IMR-90 (cell line): Measurements from ENCODE around the gene KCTD4. TPM values are rescaled to one million over a fixed set of nuclear protein-coding genes. Genes with fewer than 3 reads are reported as not detected.

Experiments used
- ATAC-seq: fragments of 200-7000 bp; cut with Tn5 transposase; 2 replicates; pipeline ENCODE4 v1.9.1; 2020; ENCODE audit warnings: low read depth, mild to moderate bottlenecking, moderate library complexity
- BruUV-seq: library from RNA; stranded (reverse); fragments of 400-500 nt; replicated peaks from 2 replicates; lab custom pipeline; 2021; lab: Mats Ljungman, UMichigan
- CTCF ChIA-PET: fragments of 300-600 bp; formaldehyde crosslinking; extraction: SDS; loops from one replicate; lab custom pipeline; 2021; ENCODE audit warnings: antibody characterized with exemption; lab: Yijun Ruan, JAX
- POLR2A ChIA-PET: fragments of 300-600 bp; sonication (Branson Sonifier 250); formaldehyde crosslinking; loops from one replicate; lab custom pipeline; 2022; ENCODE audit warnings: antibody characterized with exemption; ENCODE audit not compliant: unreplicated experiment; lab: Charles Lee
- DNase-seq: peaks from one replicate; pipeline ENCODE4 v3.0.0; 2013
- H2AFZ ChIP-seq: replicated peaks from 2 replicates; pipeline ENCODE3; 2013; ENCODE audit warnings: low read length, mild to moderate bottlenecking; ENCODE audit not compliant: poor library complexity
- H2AK5ac ChIP-seq: 2 replicates; pipeline ENCODE4 v1.6.1; 2013; ENCODE audit warnings: low read depth, low read length, inconsistent platforms
- H2AK9ac ChIP-seq: replicated peaks from 2 replicates; pipeline ENCODE3; 2013; ENCODE audit warnings: mild to moderate bottlenecking, low read depth, low read length, moderate library complexity; ENCODE audit not compliant: poor library complexity
- H2BK120ac ChIP-seq: 2 replicates; pipeline ENCODE4 v1.6.1; 2013; ENCODE audit warnings: low read depth, low read length, inconsistent platforms
- H2BK15ac ChIP-seq: 3 replicates; pipeline ENCODE4 v1.6.1; 2013; ENCODE audit warnings: low read depth, low read length, inconsistent platforms
- H2BK20ac ChIP-seq: 2 replicates; pipeline ENCODE4 v1.6.1; 2013; ENCODE audit warnings: low read depth, mild to moderate bottlenecking, inconsistent platforms, low read length, moderate library complexity
- H2BK5ac ChIP-seq: 2 replicates; pipeline ENCODE4 v1.6.1; 2013; ENCODE audit warnings: mild to moderate bottlenecking, low read depth, low read length, inconsistent platforms; ENCODE audit not compliant: poor library complexity, severe bottlenecking
- H3K14ac ChIP-seq: replicated peaks from 2 replicates; pipeline ENCODE4 v1.6.1; 2013; ENCODE audit warnings: low read depth, low read length, inconsistent platforms
- H3K18ac ChIP-seq: 2 replicates; pipeline ENCODE4 v1.6.1; 2013; ENCODE audit warnings: low read depth, low read length, control low read depth
- H3K23ac ChIP-seq: 2 replicates; pipeline ENCODE4 v1.6.1; 2013; ENCODE audit warnings: low read depth, low read length, inconsistent platforms
- H3K27ac ChIP-seq: 2 replicates; pipeline ENCODE4 v1.5.1; 2013; ENCODE audit warnings: mild to moderate bottlenecking, control low read depth, low read length; ENCODE audit not compliant: insufficient read depth
- H3K27me3 ChIP-seq: 2 replicates; pipeline ENCODE4 v1.6.1; 2013; ENCODE audit warnings: low read length; ENCODE audit not compliant: control insufficient read depth, insufficient read depth
- H3K36me3 ChIP-seq: 2 replicates; pipeline ENCODE4 v1.6.1; 2013; ENCODE audit warnings: low read length, mixed read lengths; ENCODE audit not compliant: control insufficient read depth, insufficient read depth
- H3K4ac ChIP-seq: 2 replicates; pipeline ENCODE4 v1.6.1; 2013; ENCODE audit warnings: low read depth, low read length, inconsistent platforms
- H3K4me1 ChIP-seq: 2 replicates; pipeline ENCODE4 v1.6.1; 2013; ENCODE audit warnings: low read length, mixed read lengths; ENCODE audit not compliant: control insufficient read depth, insufficient read depth
- H3K4me2 ChIP-seq: 2 replicates; pipeline ENCODE4 v1.6.1; 2013; ENCODE audit warnings: low read depth, mild to moderate bottlenecking, control low read depth, low read length, moderate library complexity
- H3K4me3 ChIP-seq: 2 replicates; pipeline ENCODE4 v1.5.1; 2013; ENCODE audit warnings: low read depth, mild to moderate bottlenecking, control low read depth, low read length, moderate library complexity; ENCODE audit not compliant: insufficient read depth
- H3K56ac ChIP-seq: 2 replicates; pipeline ENCODE4 v1.6.1; 2013; ENCODE audit warnings: low read length, inconsistent platforms; ENCODE audit not compliant: insufficient read depth; ENCODE audit errors: extremely low read depth
- H3K79me1 ChIP-seq, 2 experiments: 2 replicates each; pipeline ENCODE4 v1.6.1; 2013; ENCODE audit warnings: low read length in 2 of 2, inconsistent platforms in 1 of 2, low read depth in 1 of 2
- H3K9ac ChIP-seq: 2 replicates; pipeline ENCODE4 v1.6.1; 2013; ENCODE audit warnings: low read depth, low read length, control low read depth
- H3K9me1 ChIP-seq: 2 replicates; pipeline ENCODE4 v1.6.1; 2013; ENCODE audit warnings: low read length, inconsistent platforms; ENCODE audit not compliant: insufficient read depth
- H3K9me3 ChIP-seq: 2 replicates; pipeline ENCODE4 v1.6.1; 2013; ENCODE audit warnings: low read length; ENCODE audit not compliant: control insufficient read depth, insufficient read depth
- H4K20me1 ChIP-seq: 2 replicates; pipeline ENCODE4 v1.6.1; 2013; ENCODE audit warnings: low read length, inconsistent platforms; ENCODE audit not compliant: insufficient read depth
- H4K5ac ChIP-seq: 2 replicates; pipeline ENCODE4 v1.6.1; 2013; ENCODE audit warnings: mild to moderate bottlenecking, low read depth, low read length, control low read depth
- H4K8ac ChIP-seq, 2 experiments: 2 replicates each; pipeline ENCODE4 v1.6.1; 2013; ENCODE audit warnings: low read depth in 2 of 2, low read length in 2 of 2, control low read depth in 1 of 2, inconsistent platforms in 1 of 2
- H4K91ac ChIP-seq: 2 replicates; pipeline ENCODE4 v1.6.1; 2013; ENCODE audit warnings: low read depth, low read length, inconsistent platforms; ENCODE audit not compliant: insufficient read depth
- CEBPB ChIP-seq: IDR thresholded peaks from 2 replicates; pipeline ENCODE4 v1.6.1; 2012; ENCODE audit warnings: low read depth, low read length, improper control_type of control experiment
- MAFK ChIP-seq: IDR thresholded peaks from 2 replicates; pipeline ENCODE4 v1.6.1; 2012; ENCODE audit warnings: low read depth, low read length, improper control_type of control experiment
- WGBS, 2 experiments: methylation state at CpG; one replicate each; pipeline versions ENCODE4 v1.1.5 to v1.1.7; 2013; ENCODE audit warnings: missing lambda C conversion rate in 2 of 2; ENCODE audit not compliant: insufficient read length in 1 of 2; ENCODE audit errors: extremely low coverage in 2 of 2; 5-methylcytosine and 5-hydroxymethylcytosine counted together
- dilution Hi-C: fragments of 300-500 bp; cut with HindIII; formaldehyde crosslinking; loops from one replicate; pipeline ENCODE4 v1.14.3; 2018; ENCODE audit warnings: low sequenced_read_pairs; ENCODE audit not compliant: unreplicated experiment
- in situ Hi-C: fragments of 300-500 bp; cut with MboI; formaldehyde crosslinking; loops from 3 replicates; pipeline ENCODE4 v1.14.3; 2019; ENCODE audit warnings: low sequenced_read_pairs, inconsistent platforms, mixed read lengths
- intact Hi-C: fragments of 100-400 bp; cut with micrococcal nuclease; formaldehyde crosslinking; loops from 2 replicates; pipeline ENCODE4 v1.10.0; 2022
- polyA plus RNA-seq, 3 experiments: library from polyadenylated mRNA; depleted of rRNA; stranded (reverse); fragments of >200 nt; gene quantifications; 2 replicates each; pipeline ENCODE4 v1.2.3, GENCODE V29; 2012; ENCODE audit warnings: low replicate concordance in 1 of 3
- total RNA-seq: library from RNA; depleted of rRNA; stranded (reverse); fragments of >200 nt; gene quantifications from 2 replicates; pipeline ENCODE4 v1.2.3, GENCODE V29; 2012

Gene KCTD4
- total and polyA plus RNA-seq, 2 of the 4 experiments (the other 2 are of a cell fraction), result 0.53 to 0.72 TPM

DNA sequence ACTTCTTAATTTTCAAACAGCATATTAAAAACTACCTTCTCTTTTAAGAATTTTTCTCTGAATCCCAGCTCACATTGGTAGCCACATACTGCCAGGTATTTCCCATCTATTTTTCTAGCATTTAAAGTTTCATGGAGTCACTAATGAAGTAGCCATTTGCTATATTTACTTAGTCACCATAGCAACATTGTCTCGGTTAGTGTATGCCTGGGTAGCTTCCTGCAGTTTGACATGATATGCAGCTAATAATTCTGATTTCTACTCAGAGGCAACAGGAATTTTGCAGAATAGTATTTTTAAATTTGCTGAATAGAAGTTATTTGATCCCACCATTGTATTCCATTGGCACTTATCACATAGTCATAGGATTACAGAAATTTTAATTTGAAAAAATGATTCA is 30.9 kb upstream of the KCTD4 start:
- intact Hi-C loops, result no loop called here

More for the DNA sequence above, 30.9 kb upstream of the KCTD4 start:
- BruUV-seq, result no TSS peak
- no peak overlapping the region for H3K4me2 ChIP-seq
- H3K36me3 ChIP-seq, result 0 out of 2 replicates have a peak, but pooled peaks cover 2% of the 10 kb centered on the region
- no peak overlapping the region for H2BK5ac ChIP-seq
- no peak overlapping the region for H3K23ac ChIP-seq
- H4K91ac ChIP-seq, result no peak overlapping the region
- peaks cover 11 to 43% of the 10 kb centered on the region in 2 experiments for H3K79me1 ChIP-seq
- H3K14ac ChIP-seq, result no peak overlapping the region
- H2AK9ac ChIP-seq, result no peak overlapping the region
- TF ChIP-seq MAFK (0 out of 2 replicates have a peak, but pooled peaks have one; percentile 29), CEBPB (no peak)
- no peaks in the 10 kb centered on the region for H4K20me1 ChIP-seq
- no peak overlapping the region for H3K4ac ChIP-seq
- H2BK20ac ChIP-seq, result no peak overlapping the region
- in situ Hi-C loops, result no loop called here
- no peak overlapping the region for H4K8ac ChIP-seq
- ChIA-PET CTCF (interaction anchor here (0.5 kb wide), 1 partner anchor 8 kb away, joined by 3 read pairs; no protein-coding TSS in a partner anchor), POLR2A (no interaction called here)
- H3K4me3 ChIP-seq, result no peak overlapping the region
- H3K18ac ChIP-seq, result no peak overlapping the region
- H4K5ac ChIP-seq, result no peak overlapping the region
- H3K56ac ChIP-seq, result no peak overlapping the region
- ATAC-seq (no peak), DNase-seq (peak; percentile 63)
- H3K9ac ChIP-seq, result no peak overlapping the region
- dilution Hi-C loops, result no loop called here
- H2AK5ac ChIP-seq, result no peak overlapping the region
- no peaks in the 10 kb centered on the region for H3K27me3 ChIP-seq
- H3K9me3 ChIP-seq, result no peaks in the 10 kb centered on the region
- H2AFZ ChIP-seq, result no peak overlapping the region
- no peak overlapping the region for H3K27ac ChIP-seq
- H2BK120ac ChIP-seq, result no peak overlapping the region
- H2BK15ac ChIP-seq, result no peak overlapping the region
- H3K9me1 ChIP-seq, result 0 out of 2 replicates have a peak, but pooled peaks cover 3% of the 10 kb centered on the region
- H3K4me1 ChIP-seq, result no peaks in the 10 kb centered on the region; the same call in 1 of the 2 replicates
- no CpG with 5 or more reads among the region's 1 CpG for WGBS, 2 experiments
